GM10248 (cell line): ENCODE data around the gene GALNT11.

ENCODE experiments used
- CTCF ChIA-PET: fragments of 300-600 bp; sonication (Branson Sonifier 250); formaldehyde crosslinking; extraction: SDS; loops from one replicate; lab custom pipeline; 2021; ENCODE audit warnings: antibody characterized with exemption; lab: Yijun Ruan, JAX
- POLR2A ChIA-PET: fragments of 350-650 bp; sonication (Branson Sonifier 250); formaldehyde crosslinking; extraction: SDS; loops from one replicate; lab custom pipeline; 2020; ENCODE audit warnings: antibody characterized with exemption; lab: Yijun Ruan, JAX
- DNase-seq: peaks from one replicate; pipeline ENCODE4 v3.0.0; 2012; ENCODE audit errors: extremely low spot score
- CTCF ChIP-seq: IDR thresholded peaks from 2 replicates; pipeline ENCODE4 v1.5.1; 2012; ENCODE audit warnings: mild to moderate bottlenecking, low read depth; ENCODE audit errors: extremely low read depth, missing control alignments, control extremely low read depth

The GALNT11 gene

GRCh38 chr7:152103066-152103465 lies 77.6 kb downstream of the GALNT11 start:
- ChIA-PET CTCF (no interaction called here), POLR2A (no interaction called here)
- no peak for DNase-seq
- TF ChIP-seq CTCF, result no peak

GRCh38 chr7:152103691-152104090 lies 78.2 kb downstream of the GALNT11 start:
- TF ChIP-seq CTCF, result no peak
- DNase-seq, result no peak
- POLR2A ChIA-PET, result no interaction called here
- CTCF ChIA-PET, result interaction anchor here (1.5 to 1.7 kb wide), 2 partner anchors 9 to 16 kb away, joined by 3 to 5 read pairs; no protein-coding TSS in a partner anchor

GRCh38 chr7:152105205-152105604 lies 79.7 kb downstream of the GALNT11 start:
- no peak for DNase-seq
- no peak for TF ChIP-seq CTCF
- CTCF ChIA-PET, result interaction anchor here (1.5 to 1.7 kb wide), 2 partner anchors 8 to 14 kb away, joined by 3 to 5 read pairs; no protein-coding TSS in a partner anchor
- POLR2A ChIA-PET, result no interaction called here

GRCh38 chr7:152106990-152107389 lies 81.5 kb downstream of the GALNT11 start:
- CTCF ChIA-PET, result interaction anchor here (0.9 kb wide), 1 partner anchor 17 kb away, joined by 3 read pairs; no protein-coding TSS in a partner anchor
- no peak for DNase-seq
- TF ChIP-seq CTCF, result no peak
- POLR2A ChIA-PET, result no interaction called here

GRCh38 chr7:152107945-152108344 lies 82.5 kb downstream of the GALNT11 start:
- TF ChIP-seq CTCF, result no peak
- POLR2A ChIA-PET, result no interaction called here
- CTCF ChIA-PET, result no interaction called here
- DNase-seq, result no peak

- no peak for TF ChIP-seq CTCF
These were observed 82.9 kb downstream of the GALNT11 start for GRCh38 chr7:152108359-152108758.

GRCh38 chr7:152112829-152113228 lies 87.4 kb downstream of the GALNT11 start:
- POLR2A ChIA-PET, result no interaction called here
- CTCF ChIA-PET, result interaction anchor here (1.4 kb wide), 1 partner anchor 9 kb away, joined by 5 read pairs; no protein-coding TSS in a partner anchor
- no peak for DNase-seq
- TF ChIP-seq CTCF, result no peak

More at GRCh38 chr7:152108359-152108758, 82.9 kb downstream of the GALNT11 start:
- POLR2A ChIA-PET, result no interaction called here
- CTCF ChIA-PET, result no interaction called here
- DNase-seq, result no peak
